ENCODE results near the gene FAM131B.

FAM131B gene

DNA sequence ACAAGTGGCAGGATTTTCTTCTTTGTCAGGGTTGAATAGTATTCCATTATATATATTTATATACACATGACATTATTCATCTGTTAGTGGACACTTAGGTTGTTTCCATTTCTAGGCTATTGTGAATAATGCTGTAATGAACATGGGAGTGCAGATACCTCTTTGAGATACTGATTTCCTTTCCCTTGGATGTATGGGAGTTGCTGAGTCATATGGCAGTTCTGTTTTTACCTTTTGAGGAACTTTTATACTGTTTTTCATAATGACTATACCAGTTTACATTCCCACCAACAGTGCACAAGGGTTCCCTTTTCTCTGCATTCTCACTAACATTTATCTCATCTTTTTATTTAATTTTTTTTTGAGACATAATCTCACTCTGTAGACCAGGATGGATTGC lies 48.4 kb downstream of the FAM131B start:
- TF ChIP-seq EZH2 (IDR thresholded peaks at IDR 0.05; ENCODE audit: borderline replicate concordance, low read depth, low read length, severe bottlenecking) = no peak
- TF ChIP-seq, protein P1, sequence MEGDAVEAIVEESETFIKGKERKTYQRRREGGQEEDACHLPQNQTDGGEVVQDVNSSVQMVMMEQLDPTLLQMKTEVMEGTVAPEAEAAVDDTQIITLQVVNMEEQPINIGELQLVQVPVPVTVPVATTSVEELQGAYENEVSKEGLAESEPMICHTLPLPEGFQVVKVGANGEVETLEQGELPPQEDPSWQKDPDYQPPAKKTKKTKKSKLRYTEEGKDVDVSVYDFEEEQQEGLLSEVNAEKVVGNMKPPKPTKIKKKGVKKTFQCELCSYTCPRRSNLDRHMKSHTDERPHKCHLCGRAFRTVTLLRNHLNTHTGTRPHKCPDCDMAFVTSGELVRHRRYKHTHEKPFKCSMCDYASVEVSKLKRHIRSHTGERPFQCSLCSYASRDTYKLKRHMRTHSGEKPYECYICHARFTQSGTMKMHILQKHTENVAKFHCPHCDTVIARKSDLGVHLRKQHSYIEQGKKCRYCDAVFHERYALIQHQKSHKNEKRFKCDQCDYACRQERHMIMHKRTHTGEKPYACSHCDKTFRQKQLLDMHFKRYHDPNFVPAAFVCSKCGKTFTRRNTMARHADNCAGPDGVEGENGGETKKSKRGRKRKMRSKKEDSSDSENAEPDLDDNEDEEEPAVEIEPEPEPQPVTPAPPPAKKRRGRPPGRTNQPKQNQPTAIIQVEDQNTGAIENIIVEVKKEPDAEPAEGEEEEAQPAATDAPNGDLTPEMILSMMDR (IDR thresholded peaks at IDR 0.05; ENCODE audit: borderline replicate concordance, extremely low read depth, low read length, poor library complexity, severe bottlenecking) = no peak
- H4K20me1 ChIP-seq (ENCODE audit: insufficient read depth, low read length) = no peaks in the 10 kb centered on the region
- H3K79me2 ChIP-seq (ENCODE audit: insufficient read depth, low read length) = no peaks in the 10 kb centered on the region
- no peaks in the 10 kb centered on the region for H3K9me3 ChIP-seq (ENCODE audit: insufficient read depth, low read length, severe bottlenecking)
- no peaks in the 10 kb centered on the region for H3K27me3 ChIP-seq (ENCODE audit: insufficient read depth, low read length, poor library complexity)
- H3K4me2 ChIP-seq (ENCODE audit: insufficient read depth, low read length) = no peak overlapping the region
- no peak overlapping the region for H2AFZ ChIP-seq (ENCODE audit: low read depth, low read length)
- no peak overlapping the region for H3K9ac ChIP-seq (ENCODE audit: low read depth, low read length)
- ATAC-seq (ENCODE audit: insufficient read depth, low read depth) (no peak), DNase-seq (no peak)
- no peaks in the 10 kb centered on the region for H3K4me1 ChIP-seq (ENCODE audit: insufficient read depth, low read length)
- no peak overlapping the region for H3K27ac ChIP-seq (ENCODE audit: low read length)
- peaks cover 3% of the 10 kb centered on the region; the same call in 1 of the 2 replicates for H3K36me3 ChIP-seq (ENCODE audit: insufficient read depth, low read length)
- no peak overlapping the region for H3K4me3 ChIP-seq (ENCODE audit: low read depth in 1 of 2, low read length in 2 of 2)

DNA sequence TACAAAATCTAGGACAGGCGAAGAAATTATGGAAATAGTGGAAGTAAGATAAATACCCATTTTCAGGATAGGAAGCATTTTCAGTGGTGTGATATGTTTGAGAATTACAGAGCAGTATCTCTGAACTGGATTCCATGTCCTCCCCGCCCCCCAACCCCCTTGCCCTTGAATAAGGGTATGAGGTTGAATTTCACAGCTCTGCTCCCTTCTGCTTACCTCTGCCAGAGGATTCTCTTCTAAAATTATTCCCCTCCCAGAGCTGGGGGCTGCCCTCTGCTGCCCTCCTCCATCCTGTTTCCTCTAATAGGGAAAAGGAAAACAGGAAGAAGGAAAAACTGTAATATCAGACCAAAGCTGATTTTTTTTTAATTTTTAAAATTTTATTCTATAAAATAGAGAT lies 53.9 kb downstream of the FAM131B start:
- Histone ChIP-seq H3K4me3 (ENCODE audit: low read depth in 1 of 2, low read length in 2 of 2) (no peak overlapping the region), H3K9ac (ENCODE audit: low read depth, low read length) (no peak overlapping the region), H4K20me1 (ENCODE audit: insufficient read depth, low read length) (peaks cover 21% of the 10 kb centered on the region), H3K4me2 (ENCODE audit: insufficient read depth, low read length) (no peak overlapping the region), H3K27me3 (ENCODE audit: insufficient read depth, low read length, poor library complexity) (no peaks in the 10 kb centered on the region), H2AFZ (ENCODE audit: low read depth, low read length) (no peak overlapping the region), H3K36me3 (ENCODE audit: insufficient read depth, low read length) (peaks cover 52% of the 10 kb centered on the region), H3K79me2 (ENCODE audit: insufficient read depth, low read length) (no peaks in the 10 kb centered on the region), H3K27ac (ENCODE audit: low read length) (no peak overlapping the region), H3K4me1 (ENCODE audit: insufficient read depth, low read length) (no peaks in the 10 kb centered on the region), H3K9me3 (ENCODE audit: insufficient read depth, low read length, severe bottlenecking) (no peaks in the 10 kb centered on the region)
- TF ChIP-seq EZH2 (IDR thresholded peaks at IDR 0.05; ENCODE audit: borderline replicate concordance, low read depth, low read length, severe bottlenecking) = no peak
- TF ChIP-seq, protein P1 (IDR thresholded peaks at IDR 0.05; ENCODE audit: borderline replicate concordance, extremely low read depth, low read length, poor library complexity, severe bottlenecking) = no peak
- no peak for ATAC-seq (ENCODE audit: insufficient read depth, low read depth)
- no peak for DNase-seq

DNA sequence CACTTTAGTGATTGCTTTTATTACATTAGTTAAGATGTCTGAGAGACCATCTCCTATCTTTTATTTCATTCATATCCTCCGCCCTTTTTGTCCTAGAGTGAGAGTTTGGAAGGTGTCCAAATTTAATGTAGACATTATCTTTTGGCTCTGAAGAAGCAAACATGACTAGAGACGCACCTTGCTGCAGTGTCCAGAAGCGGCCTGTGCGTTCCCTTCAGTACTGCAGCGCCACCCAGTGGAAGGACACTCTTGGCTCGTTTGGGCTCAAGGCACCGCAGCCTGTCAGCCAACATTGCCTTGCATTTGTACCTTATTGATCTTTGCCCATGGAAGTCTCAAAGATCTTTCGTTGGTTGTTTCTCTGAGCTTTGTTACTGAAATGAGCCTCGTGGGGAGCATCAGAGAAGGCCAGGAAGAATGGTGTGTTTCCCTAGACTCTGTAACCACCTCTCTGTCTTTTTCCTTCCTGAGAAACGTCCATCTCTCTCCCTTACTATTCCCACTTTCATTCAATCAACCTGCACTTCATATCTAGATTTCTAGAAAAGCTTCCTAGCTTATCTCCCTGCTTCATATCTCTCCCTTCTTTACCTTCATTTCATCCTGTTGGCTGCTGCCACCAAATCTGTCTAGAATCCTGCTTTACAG lies 57.0 kb downstream of the FAM131B start:
- DNase-seq (peak; percentile 54), ATAC-seq (ENCODE audit: insufficient read depth, low read depth) (peak; percentile 70)
- no peak overlapping the region for H3K4me2 ChIP-seq (ENCODE audit: insufficient read depth, low read length)
- peaks cover 27% of the 10 kb centered on the region for H4K20me1 ChIP-seq (ENCODE audit: insufficient read depth, low read length)
- H3K9ac ChIP-seq (ENCODE audit: low read depth, low read length) = no peak overlapping the region
- no peak overlapping the region for H3K4me3 ChIP-seq (ENCODE audit: low read depth in 1 of 2, low read length in 2 of 2)
- no peak overlapping the region for H2AFZ ChIP-seq (ENCODE audit: low read depth, low read length)
- H3K36me3 ChIP-seq (ENCODE audit: insufficient read depth, low read length) = peaks cover 80% of the 10 kb centered on the region
- H3K4me1 ChIP-seq (ENCODE audit: insufficient read depth, low read length) = no peaks in the 10 kb centered on the region
- no peak overlapping the region for H3K27ac ChIP-seq (ENCODE audit: low read length)
- H3K79me2 ChIP-seq (ENCODE audit: insufficient read depth, low read length) = 0 out of 2 replicates have a peak, but pooled peaks cover 3% of the 10 kb centered on the region
- TF ChIP-seq, protein P1 (IDR thresholded peaks at IDR 0.05; ENCODE audit: borderline replicate concordance, extremely low read depth, low read length, poor library complexity, severe bottlenecking) = peak; percentile 77
- TF ChIP-seq EZH2 (IDR thresholded peaks at IDR 0.05; ENCODE audit: borderline replicate concordance, low read depth, low read length, severe bottlenecking) = no peak
- no peaks in the 10 kb centered on the region for H3K27me3 ChIP-seq (ENCODE audit: insufficient read depth, low read length, poor library complexity)
- H3K9me3 ChIP-seq (ENCODE audit: insufficient read depth, low read length, severe bottlenecking) = no peaks in the 10 kb centered on the region

Data from DND-41 (cell line).